Erythroblast (primary cell): ENCODE data around the gene WAC.

Experiments
- GATA1 ChIP-seq: IDR thresholded peaks from 2 replicates; pipeline ENCODE4 v1.6.1; 2011; ENCODE audit warnings: low read depth, mild to moderate bottlenecking, control low read depth, low read length, moderate library complexity
- POLR2A ChIP-seq: IDR thresholded peaks from 2 replicates; pipeline ENCODE4 v1.6.1; 2011; ENCODE audit warnings: mild to moderate bottlenecking, low read length

- TF ChIP-seq POLR2A = no peak
- TF ChIP-seq GATA1 = no peak
These were observed 38.3 kb downstream of the WAC start for GRCh38 chr10:28571265-28571664.
